HL-60 (cell line): ENCODE measurements around the gene DNMT1.
"Not testable (repeated sequence)": the region's sequence is repeated elsewhere in the genome, so short reads cannot be mapped to it uniquely, and the experiment has no call there.

Source experiments
- DNase-seq, 2 experiments: peaks; one replicate each; pipeline ENCODE4 v3.0.0-alpha.2; 2010 to 2020; ENCODE audit warnings: low read depth in 1 of 2, low spot score in 1 of 2
- H3K27ac ChIP-seq: fragments of 250-450 bp; sonication (Bioruptor Pico); replicated peaks from 2 replicates; pipeline ENCODE4 v1.5.1; 2020; ENCODE audit warnings: mild to moderate bottlenecking, moderate library complexity
- H3K27me3 ChIP-seq: fragments of 250-450 bp; sonication (Bioruptor Pico); 2 replicates; pipeline ENCODE4 v1.5.1; 2021; ENCODE audit warnings: mild to moderate bottlenecking, moderate library complexity; ENCODE audit not compliant: insufficient read depth, poor library complexity, severe bottlenecking
- H3K4me3 ChIP-seq: replicated peaks from 2 replicates; pipeline ENCODE4 v1.5.1; 2011; ENCODE audit warnings: mild to moderate bottlenecking, control low read depth, low read length; ENCODE audit not compliant: insufficient read depth
- CTCF ChIP-seq: IDR thresholded peaks from one replicate; pipeline ENCODE4 v1.5.1; 2011; ENCODE audit warnings: low read length, control low read depth, inconsistent platforms; ENCODE audit not compliant: insufficient read depth
- GABPA ChIP-seq: IDR thresholded peaks from 2 replicates; pipeline ENCODE4 v1.6.1; 2012; ENCODE audit warnings: low read depth
- POLR2AphosphoS5 ChIP-seq: IDR thresholded peaks from 2 replicates; pipeline ENCODE4 v1.6.1; 2012; ENCODE audit warnings: low read depth
- REST ChIP-seq: IDR thresholded peaks from 2 replicates; pipeline ENCODE4 v1.6.1; 2012; ENCODE audit warnings: low read depth; ENCODE audit not compliant: insufficient replicate concordance
- SPI1 ChIP-seq: IDR thresholded peaks from 2 replicates; pipeline ENCODE4 v1.6.1; 2012; ENCODE audit warnings: low read depth, mild to moderate bottlenecking, borderline replicate concordance

The DNMT1 gene

GRCh38 chr19:10167459-10167858 lies 27.3 kb downstream of the DNMT1 start:
- no peak overlapping the region for H3K4me3 ChIP-seq
- H3K27ac ChIP-seq, result no peak overlapping the region
- no peaks in the 10 kb centered on the region for H3K27me3 ChIP-seq
- no peak for DNase-seq
- TF ChIP-seq CTCF (no peak), REST (no peak), POLR2AphosphoS5 (no peak), GABPA (no peak), SPI1 (no peak)

GRCh38 chr19:10166501-10166900 lies 28.3 kb downstream of the DNMT1 start:
- H3K27me3 ChIP-seq, DNase-seq, H3K4me3 ChIP-seq, H3K27ac ChIP-seq: not testable (repeated sequence)

- no peaks in the 10 kb centered on the region for H3K27me3 ChIP-seq
- no peak for DNase-seq
- TF ChIP-seq POLR2AphosphoS5, result no peak
- TF ChIP-seq REST, result no peak
- no peak for TF ChIP-seq CTCF
- no peak for TF ChIP-seq GABPA
- no peak for TF ChIP-seq SPI1
- no peak overlapping the region for H3K4me3 ChIP-seq
- no peak overlapping the region for H3K27ac ChIP-seq
These were observed 28.7 kb downstream of the DNMT1 start for GRCh38 chr19:10166046-10166445.

- Histone ChIP-seq H3K4me3 (no peak overlapping the region), H3K27ac (no peak overlapping the region), H3K27me3 (no peaks in the 10 kb centered on the region)
- no peak for TF ChIP-seq REST
- no peak for TF ChIP-seq POLR2AphosphoS5
- TF ChIP-seq CTCF, result no peak
- no peak for TF ChIP-seq GABPA
- TF ChIP-seq SPI1, result no peak
- no peak for DNase-seq
These were observed 31.2 kb downstream of the DNMT1 start for GRCh38 chr19:10163536-10163935.
